Activated naive CD8-positive, alpha-beta T cell treated with anti-CD3 and anti-CD28 coated beads, Interleukin-2, amount 10 ng/mL, durations not matched to agents 7 days and 5 days (primary cell): ENCODE measurements around the gene ALDH1A2. TPM values are rescaled to one million over a fixed set of nuclear protein-coding genes. Genes with fewer than 3 reads are reported as not detected.

Experiments
- ATAC-seq: fragments of 150-1000 bp; cut with Tn5 transposase; one replicate; pipeline ENCODE4 v1.10.0; 2021; ENCODE audit warnings: low read depth, moderate library complexity
- POLR2A ChIA-PET: fragments of 350-600 bp; sonication (Branson Sonifier 250); formaldehyde crosslinking; loops from one replicate; lab custom pipeline; 2021; ENCODE audit warnings: antibody characterized with exemption; lab: Charles Lee
- DNase-seq: peaks from one replicate; pipeline ENCODE4 v3.0.0; 2021
- H3K27ac Mint-ChIP-seq: one replicate; pipeline ENCODE4 v1.8.0; 2022; ENCODE audit warnings: mild to moderate bottlenecking, mixed read lengths
- H3K27me3 Mint-ChIP-seq: one replicate; pipeline ENCODE4 v1.8.0; 2022; ENCODE audit warnings: mild to moderate bottlenecking, moderate library complexity, mixed read lengths
- H3K36me3 Mint-ChIP-seq: one replicate; pipeline ENCODE4 v1.8.0; 2021; ENCODE audit warnings: mild to moderate bottlenecking, mixed read lengths
- H3K4me1 Mint-ChIP-seq: one replicate; pipeline ENCODE4 v1.8.0; 2021; ENCODE audit warnings: mixed read lengths
- H3K4me3 Mint-ChIP-seq: one replicate; pipeline ENCODE4 v1.8.0; 2022; ENCODE audit warnings: mild to moderate bottlenecking, moderate library complexity, mixed read lengths
- H3K9me3 Mint-ChIP-seq: one replicate; pipeline ENCODE4 v1.8.0; 2021; ENCODE audit warnings: mixed read lengths
- total RNA-seq, 2 experiments: library from RNA; stranded (reverse); gene quantifications; one replicate each; pipeline ENCODE4 v1.2.3, GENCODE V29; 2021

The ALDH1A2 gene
- total RNA-seq, 2 experiments from 2014 or later = 0.62 to 0.86 TPM

- DNase-seq (no peak), ATAC-seq (no peak)
- H3K27ac Mint-ChIP-seq = no peak overlapping the region
- POLR2A ChIA-PET = no interaction called here
- H3K36me3 Mint-ChIP-seq = peaks cover 1% of the 10 kb centered on the region
- H3K4me1 Mint-ChIP-seq = no peaks in the 10 kb centered on the region
- H3K27me3 Mint-ChIP-seq = peaks cover 41% of the 10 kb centered on the region
- peaks cover 2% of the 10 kb centered on the region for H3K9me3 Mint-ChIP-seq
- no peak overlapping the region for H3K4me3 Mint-ChIP-seq
Measured at GRCh38 chr15:57993409-57994145, 71.9 kb downstream of the ALDH1A2 start.

- POLR2A ChIA-PET = no interaction called here
- no peak overlapping the region for H3K4me3 Mint-ChIP-seq
- H3K4me1 Mint-ChIP-seq = no peaks in the 10 kb centered on the region
- H3K27ac Mint-ChIP-seq = no peak overlapping the region
- no peaks in the 10 kb centered on the region for H3K9me3 Mint-ChIP-seq
- peaks cover 36% of the 10 kb centered on the region for H3K27me3 Mint-ChIP-seq
- ATAC-seq (no peak), DNase-seq (no peak)
- no peaks in the 10 kb centered on the region for H3K36me3 Mint-ChIP-seq
Measured at GRCh38 chr15:57992761-57993355, 72.7 kb downstream of the ALDH1A2 start.

- ATAC-seq = no peak
- Mint-ChIP-seq H3K27me3 (peaks cover 12% of the 10 kb centered on the region), H3K4me1 (no peaks in the 10 kb centered on the region), H3K36me3 (no peaks in the 10 kb centered on the region), H3K4me3 (no peak overlapping the region), H3K27ac (no peak overlapping the region), H3K9me3 (no peaks in the 10 kb centered on the region)
- DNase-seq = no peak
- POLR2A ChIA-PET = no interaction called here
Measured at GRCh38 chr15:57973534-57973933, 92.0 kb downstream of the ALDH1A2 start.

GRCh38 chr15:57972864-57973263 is 92.6 kb downstream of the ALDH1A2 start:
- H3K4me3 Mint-ChIP-seq = no peak overlapping the region
- no peaks in the 10 kb centered on the region for H3K36me3 Mint-ChIP-seq
- POLR2A ChIA-PET = no interaction called here
- no peaks in the 10 kb centered on the region for H3K4me1 Mint-ChIP-seq
- H3K27me3 Mint-ChIP-seq = peaks cover 14% of the 10 kb centered on the region
- DNase-seq (no peak), ATAC-seq (no peak)
- H3K27ac Mint-ChIP-seq = no peak overlapping the region
- no peaks in the 10 kb centered on the region for H3K9me3 Mint-ChIP-seq

- H3K9me3 Mint-ChIP-seq = no peaks in the 10 kb centered on the region
- no peak overlapping the region for H3K4me3 Mint-ChIP-seq
- no peak for DNase-seq
- H3K27me3 Mint-ChIP-seq = peaks cover 11% of the 10 kb centered on the region
- H3K36me3 Mint-ChIP-seq = no peaks in the 10 kb centered on the region
- no peak overlapping the region for H3K27ac Mint-ChIP-seq
- POLR2A ChIA-PET = no interaction called here
- no peaks in the 10 kb centered on the region for H3K4me1 Mint-ChIP-seq
- no peak for ATAC-seq
Measured at GRCh38 chr15:57969996-57970395, 95.5 kb downstream of the ALDH1A2 start.

- Mint-ChIP-seq H3K9me3 (no peaks in the 10 kb centered on the region), H3K36me3 (no peaks in the 10 kb centered on the region), H3K27ac (no peak overlapping the region), H3K27me3 (peaks cover 11% of the 10 kb centered on the region), H3K4me3 (no peak overlapping the region), H3K4me1 (no peaks in the 10 kb centered on the region)
- DNase-seq (no peak), ATAC-seq (no peak)
- POLR2A ChIA-PET = no interaction called here
Measured at GRCh38 chr15:57969355-57969754, 96.2 kb downstream of the ALDH1A2 start.

- POLR2A ChIA-PET = no interaction called here
- H3K4me1 Mint-ChIP-seq = no peaks in the 10 kb centered on the region
- no peaks in the 10 kb centered on the region for H3K9me3 Mint-ChIP-seq
- no peak for DNase-seq
- no peaks in the 10 kb centered on the region for H3K36me3 Mint-ChIP-seq
- H3K27me3 Mint-ChIP-seq = peaks cover 3% of the 10 kb centered on the region
- no peak overlapping the region for H3K27ac Mint-ChIP-seq
- no peak overlapping the region for H3K4me3 Mint-ChIP-seq
- no peak for ATAC-seq
Measured at GRCh38 chr15:57962887-57963286, 102.6 kb downstream of the ALDH1A2 start.

GRCh38 chr15:57961919-57962318 is 103.6 kb downstream of the ALDH1A2 start:
- H3K4me1 Mint-ChIP-seq = no peaks in the 10 kb centered on the region
- peaks cover 9% of the 10 kb centered on the region for H3K27me3 Mint-ChIP-seq
- POLR2A ChIA-PET = no interaction called here
- no peaks in the 10 kb centered on the region for H3K9me3 Mint-ChIP-seq
- no peak overlapping the region for H3K27ac Mint-ChIP-seq
- no peak overlapping the region for H3K4me3 Mint-ChIP-seq
- H3K36me3 Mint-ChIP-seq = no peaks in the 10 kb centered on the region
- no peak for ATAC-seq
- no peak for DNase-seq

GRCh38 chr15:57957113-57957512 is 108.4 kb downstream of the ALDH1A2 start:
- ATAC-seq = no peak
- peaks cover 10% of the 10 kb centered on the region for H3K27me3 Mint-ChIP-seq
- no peak overlapping the region for H3K27ac Mint-ChIP-seq
- POLR2A ChIA-PET = no interaction called here
- no peaks in the 10 kb centered on the region for H3K36me3 Mint-ChIP-seq
- no peaks in the 10 kb centered on the region for H3K4me1 Mint-ChIP-seq
- no peak for DNase-seq
- H3K9me3 Mint-ChIP-seq = no peaks in the 10 kb centered on the region
- no peak overlapping the region for H3K4me3 Mint-ChIP-seq

- Mint-ChIP-seq H3K4me1 (no peaks in the 10 kb centered on the region), H3K36me3 (no peaks in the 10 kb centered on the region), H3K4me3 (no peak overlapping the region), H3K9me3 (no peaks in the 10 kb centered on the region), H3K27me3 (peaks cover 14% of the 10 kb centered on the region), H3K27ac (no peak overlapping the region)
- DNase-seq (no peak), ATAC-seq (no peak)
- POLR2A ChIA-PET = no interaction called here
Measured at GRCh38 chr15:57953874-57954273, 111.6 kb downstream of the ALDH1A2 start.

GRCh38 chr15:57951328-57951932 is 114.1 kb downstream of the ALDH1A2 start:
- Mint-ChIP-seq H3K4me1 (no peaks in the 10 kb centered on the region), H3K4me3 (no peak overlapping the region), H3K36me3 (no peaks in the 10 kb centered on the region), H3K27ac (no peak overlapping the region), H3K9me3 (no peaks in the 10 kb centered on the region), H3K27me3 (peaks cover 11% of the 10 kb centered on the region)
- ATAC-seq = no peak
- POLR2A ChIA-PET = no interaction called here
- DNase-seq = no peak

- ATAC-seq = no peak
- Mint-ChIP-seq H3K4me1 (no peaks in the 10 kb centered on the region), H3K27me3 (peaks cover 13% of the 10 kb centered on the region), H3K36me3 (no peaks in the 10 kb centered on the region), H3K9me3 (no peaks in the 10 kb centered on the region), H3K27ac (no peak overlapping the region), H3K4me3 (no peak overlapping the region)
- POLR2A ChIA-PET = no interaction called here
- DNase-seq = no peak
Measured at GRCh38 chr15:57950381-57950946, 115.0 kb downstream of the ALDH1A2 start.

- POLR2A ChIA-PET = no interaction called here
- ATAC-seq = no peak
- H3K4me1 Mint-ChIP-seq = no peaks in the 10 kb centered on the region
- no peak overlapping the region for H3K4me3 Mint-ChIP-seq
- no peaks in the 10 kb centered on the region for H3K9me3 Mint-ChIP-seq
- DNase-seq = no peak
- no peaks in the 10 kb centered on the region for H3K36me3 Mint-ChIP-seq
- H3K27me3 Mint-ChIP-seq = peaks cover 13% of the 10 kb centered on the region
- no peak overlapping the region for H3K27ac Mint-ChIP-seq
Measured at GRCh38 chr15:57949374-57949943, 116.1 kb downstream of the ALDH1A2 start.
